CD4-positive, alpha-beta T cell treated with Interleukin-6 at 100 ng/mL for 8 hours (primary cell): ENCODE data around the gene ZNF668.

Experiments
- DNase-seq: peaks from one replicate; pipeline ENCODE4 v3.0.0-alpha.2; 2020; ENCODE audit warnings: mixed read lengths, low spot score

ZNF668 gene

DNA sequence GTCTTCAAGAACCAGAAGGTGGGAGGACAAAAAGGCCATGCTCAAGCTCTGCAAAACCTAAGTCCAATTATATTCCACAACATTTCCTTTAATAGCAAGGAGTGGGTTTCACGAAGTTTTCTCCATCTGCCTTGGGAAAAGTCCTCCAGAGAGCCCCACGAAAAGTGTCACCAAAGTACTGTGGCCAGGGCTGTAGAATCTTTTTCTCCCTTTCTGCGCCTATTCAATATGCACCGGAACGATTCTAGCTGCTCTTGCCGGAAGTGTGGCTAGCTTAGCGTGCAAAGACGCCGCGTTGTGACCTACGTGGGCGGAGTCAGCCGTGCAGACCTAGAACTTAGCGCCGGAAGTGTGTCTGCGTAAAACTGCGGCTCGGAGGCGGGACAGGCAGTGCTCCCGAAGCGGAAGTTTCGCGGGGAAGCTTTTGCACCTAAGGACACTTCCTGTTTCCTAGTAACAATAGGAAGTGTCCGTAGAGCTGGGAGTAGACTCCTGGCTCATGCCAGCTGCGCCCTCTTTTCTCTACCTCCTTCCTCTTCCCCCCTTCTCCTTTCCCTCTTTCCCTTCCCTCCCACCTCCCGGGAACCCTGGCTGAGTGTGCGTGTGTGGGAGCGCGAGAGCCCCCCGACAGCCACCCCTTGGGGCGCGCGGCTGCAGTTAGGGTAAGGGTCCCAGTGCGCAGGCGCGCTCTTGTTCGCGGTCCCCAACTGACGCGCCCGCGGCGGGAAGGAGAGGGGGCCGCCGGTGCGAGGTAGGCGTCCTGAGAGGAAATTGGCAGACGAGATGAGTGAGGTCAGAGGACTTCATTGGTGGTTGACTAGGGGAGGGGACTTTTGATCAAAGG lies at the start of gene ZNF668, which contains the start of gene ZNF646:
ZNF668 (minus strand) TSS at position 271 of the 844 bp plus-strand sequence. CDS start 9,781 bp downstream, outside the sequence.
ZNF646 (plus strand) TSS at position 453 of the 844 bp plus-strand sequence. CDS start 1,903 bp downstream, outside the sequence.
- peak; percentile 97 for DNase-seq

DNA sequence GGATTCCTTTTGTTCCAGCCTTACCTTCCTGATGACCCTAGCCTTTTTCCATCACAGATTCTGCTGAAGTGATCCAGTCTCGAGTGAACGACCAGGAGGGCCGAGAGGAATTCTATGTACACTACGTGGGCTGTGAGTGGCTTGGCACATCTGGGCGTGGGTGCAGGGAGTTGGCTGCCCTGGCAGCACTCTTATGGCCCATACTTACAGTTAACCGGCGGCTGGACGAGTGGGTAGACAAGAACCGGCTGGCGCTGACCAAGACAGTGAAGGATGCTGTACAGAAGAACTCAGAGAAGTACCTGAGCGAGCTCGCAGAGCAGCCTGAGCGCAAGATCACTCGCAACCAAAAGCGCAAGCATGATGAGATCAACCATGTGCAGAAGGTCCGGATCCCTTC lies 46.1 kb upstream of the ZNF668 start:
- DNase-seq = no peak

DNA sequence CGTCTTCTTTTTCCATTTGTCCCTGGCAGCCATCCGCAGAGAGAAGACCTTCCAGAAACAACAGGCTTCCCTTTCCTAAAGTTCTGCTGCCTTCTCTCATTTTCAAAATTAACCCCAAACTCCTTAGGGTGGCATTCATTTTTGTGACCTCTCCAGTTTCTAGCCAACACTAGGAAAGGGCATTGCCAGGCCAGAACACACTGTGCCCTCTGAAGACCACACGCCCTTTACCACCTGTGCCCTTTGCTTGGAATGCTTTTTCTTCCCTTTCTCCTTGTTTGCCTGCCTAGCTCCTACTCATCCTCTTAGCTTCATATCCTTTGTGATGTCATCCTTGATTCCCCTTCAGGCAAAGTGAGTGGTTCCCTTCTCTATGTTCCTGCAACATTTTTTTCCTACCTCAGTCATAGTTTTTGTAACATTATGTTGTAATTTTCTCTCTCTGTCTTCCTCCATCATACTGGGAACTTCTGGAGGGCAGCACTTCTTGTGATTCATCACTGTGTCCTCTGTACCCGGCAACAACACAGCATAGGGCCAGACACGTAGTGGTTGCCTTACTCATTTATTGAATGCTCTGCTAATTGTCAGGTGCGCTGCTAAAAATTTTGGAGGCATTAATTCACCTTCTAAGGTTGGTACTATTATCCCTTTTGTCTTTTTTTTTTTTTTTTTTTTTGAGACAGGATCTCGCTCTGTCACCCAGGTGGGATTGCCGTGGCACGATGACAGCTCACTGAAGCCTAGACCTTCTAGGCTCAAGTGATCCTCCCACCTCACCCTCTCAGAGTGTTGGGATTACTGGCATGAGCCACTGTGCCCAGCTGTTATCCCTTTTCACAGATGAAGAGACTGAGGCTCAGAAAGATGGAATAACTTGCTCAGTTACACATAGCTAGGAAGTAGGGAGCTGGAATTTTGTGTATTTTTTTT lies 44.4 kb upstream of the ZNF668 start:
- no peak for DNase-seq

DNA sequence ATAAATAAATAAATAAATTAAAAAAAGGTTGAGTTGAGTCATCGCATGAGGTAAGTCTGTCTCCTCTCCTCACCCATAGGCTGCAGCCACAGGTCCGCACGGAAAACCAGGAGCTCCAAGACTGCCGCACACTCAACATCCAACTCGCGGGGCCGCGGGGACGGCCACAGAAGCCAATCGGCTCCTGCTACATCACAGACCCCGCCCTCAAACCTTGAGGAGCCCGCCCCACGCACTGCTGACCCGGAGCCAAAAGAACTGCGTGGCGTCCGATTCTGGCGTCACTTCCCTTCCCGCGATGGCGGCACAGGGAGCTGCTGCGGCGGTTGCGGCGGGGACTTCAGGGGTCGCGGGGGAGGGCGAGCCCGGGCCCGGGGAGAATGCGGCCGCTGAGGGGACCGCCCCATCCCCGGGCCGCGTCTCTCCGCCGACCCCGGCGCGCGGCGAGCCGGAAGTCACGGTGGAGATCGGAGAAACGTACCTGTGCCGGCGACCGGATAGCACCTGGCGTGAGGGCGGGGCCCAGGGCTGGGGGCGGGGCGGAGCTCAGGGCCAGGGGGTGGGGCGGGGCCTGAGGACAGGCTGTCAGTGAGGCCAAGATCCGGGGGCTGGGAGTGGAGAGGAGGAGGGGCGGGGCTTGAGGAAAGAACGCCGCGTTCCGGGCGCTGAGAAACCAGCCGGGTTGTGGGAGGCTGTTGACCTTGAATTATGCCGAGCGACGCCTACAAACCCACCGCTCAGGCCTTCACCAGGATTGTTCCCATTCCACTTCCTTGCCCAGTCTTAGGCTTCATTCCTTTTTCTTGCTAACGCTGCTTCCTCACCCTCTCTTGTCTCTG lies 43.6 kb upstream of the ZNF668 start, which contains the start of gene KAT8:
KAT8 (plus strand) TSS at position 281 of the 839 bp plus-strand sequence; CDS start at position 299, 18 bp downstream.
- peak; percentile 98 for DNase-seq

DNA sequence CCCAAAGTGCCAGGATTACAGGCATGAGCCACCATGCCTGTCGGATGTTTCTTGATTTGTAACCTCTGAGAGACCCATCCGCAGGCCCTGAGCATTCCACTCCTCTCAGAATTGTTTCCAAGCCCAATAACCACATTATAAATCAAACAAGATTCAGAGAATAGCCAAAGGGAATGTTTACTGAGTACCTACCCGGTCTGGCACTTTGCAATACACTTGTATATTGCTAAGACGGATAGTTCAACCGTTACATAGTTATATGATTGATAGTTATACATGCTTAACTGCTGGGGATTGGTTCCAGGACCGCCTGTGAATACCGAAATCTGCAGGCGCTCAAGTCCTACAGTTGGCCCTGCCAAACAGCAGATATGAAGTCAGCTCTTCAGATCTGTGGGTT lies 40.4 kb upstream of the ZNF668 start:
- DNase-seq = no peak

DNA sequence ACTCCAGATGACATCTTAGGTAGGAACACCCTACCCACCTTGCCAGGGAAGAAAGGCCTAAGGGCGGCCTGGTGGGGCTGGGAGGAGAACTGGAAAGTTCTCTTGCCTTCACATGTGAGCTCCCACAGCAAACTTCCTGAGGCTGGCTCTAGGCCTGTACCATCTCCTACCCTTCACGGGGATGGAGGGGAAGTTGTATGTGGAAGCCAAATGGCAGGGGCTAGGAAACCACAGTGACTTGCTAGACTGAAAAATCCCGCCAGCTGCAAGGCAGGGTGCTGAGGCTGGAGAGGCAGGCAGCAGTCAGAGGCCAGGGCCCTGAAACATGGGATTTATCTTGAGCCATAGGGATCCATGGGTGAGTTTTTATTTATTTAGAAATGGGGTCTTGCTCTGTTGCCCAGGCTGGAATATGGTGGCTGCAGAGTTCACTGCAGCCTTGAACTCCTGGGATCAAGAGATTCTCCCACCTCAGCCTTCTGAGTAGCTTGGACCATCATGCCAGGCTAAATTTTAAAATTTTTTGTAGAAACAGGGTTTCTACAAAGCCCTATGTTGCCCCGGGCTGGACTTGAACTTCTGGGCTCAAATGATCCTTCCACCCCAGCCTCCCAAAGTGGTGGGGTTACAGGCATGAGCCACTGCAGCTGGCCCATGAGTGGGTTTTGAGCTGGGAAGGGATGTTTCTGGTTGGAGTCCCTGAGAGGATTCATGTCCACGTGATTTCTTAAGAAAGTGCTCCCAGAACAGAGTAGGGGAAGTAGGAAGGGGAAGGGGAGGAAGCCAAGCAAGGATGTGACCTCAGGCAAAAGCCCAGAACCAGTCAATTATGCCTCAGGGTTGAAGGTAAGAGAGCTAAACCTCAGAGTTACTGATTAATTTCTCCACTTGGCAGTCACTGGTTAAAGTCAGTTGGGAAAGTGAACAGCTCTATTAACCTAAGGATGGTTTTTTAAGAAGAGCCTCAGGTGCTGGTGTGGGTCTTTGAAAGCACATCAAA lies 39.4 kb upstream of the ZNF668 start:
- no peak for DNase-seq

DNA sequence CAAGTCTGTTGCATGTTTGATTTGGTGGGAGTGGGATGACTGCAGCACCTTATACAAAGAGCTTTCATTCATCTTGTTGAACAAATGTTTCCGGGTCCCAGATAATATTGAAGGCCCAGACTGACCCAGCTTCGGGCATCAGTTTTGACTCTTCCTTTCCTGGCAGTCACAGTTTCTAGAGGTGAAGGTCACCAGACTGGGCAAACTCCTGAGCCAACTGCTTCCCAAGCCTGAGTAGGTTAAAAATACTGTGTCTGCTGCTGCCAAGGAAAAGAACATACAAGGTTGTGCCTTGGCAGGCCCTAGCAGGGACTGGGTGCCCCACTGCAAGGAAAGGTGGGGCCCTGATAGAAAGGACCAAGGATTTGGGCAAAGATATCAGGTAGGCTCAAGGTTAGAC lies 38.7 kb upstream of the ZNF668 start:
- DNase-seq = no peak

DNA sequence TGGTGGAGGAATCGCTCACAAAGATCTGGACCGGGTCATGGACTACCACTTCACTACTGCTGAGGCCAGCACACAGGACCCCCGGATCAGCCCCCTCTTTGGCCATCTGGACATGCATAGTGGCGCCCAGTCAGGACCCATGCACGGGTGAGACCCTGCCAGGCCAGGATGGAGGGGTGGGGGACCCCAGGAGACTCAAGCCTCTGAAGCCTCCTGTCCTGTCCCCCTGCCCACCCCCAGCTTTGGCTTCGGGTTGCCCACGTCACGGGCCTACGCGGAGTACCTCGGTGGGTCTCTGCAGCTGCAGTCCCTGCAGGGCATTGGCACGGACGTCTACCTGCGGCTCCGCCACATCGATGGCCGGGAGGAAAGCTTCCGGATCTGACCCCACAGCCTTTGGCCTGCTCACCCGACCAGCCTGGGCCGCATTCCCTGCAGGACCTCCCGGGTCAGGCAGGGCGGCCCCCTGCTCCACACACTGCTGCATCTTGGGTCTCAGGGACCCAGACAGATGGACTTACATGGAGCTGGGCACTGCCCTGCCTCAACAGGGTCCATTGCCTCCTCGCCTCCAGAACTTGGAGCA lies 37.9 kb upstream of the ZNF668 start:
- DNase-seq = no peak

DNA sequence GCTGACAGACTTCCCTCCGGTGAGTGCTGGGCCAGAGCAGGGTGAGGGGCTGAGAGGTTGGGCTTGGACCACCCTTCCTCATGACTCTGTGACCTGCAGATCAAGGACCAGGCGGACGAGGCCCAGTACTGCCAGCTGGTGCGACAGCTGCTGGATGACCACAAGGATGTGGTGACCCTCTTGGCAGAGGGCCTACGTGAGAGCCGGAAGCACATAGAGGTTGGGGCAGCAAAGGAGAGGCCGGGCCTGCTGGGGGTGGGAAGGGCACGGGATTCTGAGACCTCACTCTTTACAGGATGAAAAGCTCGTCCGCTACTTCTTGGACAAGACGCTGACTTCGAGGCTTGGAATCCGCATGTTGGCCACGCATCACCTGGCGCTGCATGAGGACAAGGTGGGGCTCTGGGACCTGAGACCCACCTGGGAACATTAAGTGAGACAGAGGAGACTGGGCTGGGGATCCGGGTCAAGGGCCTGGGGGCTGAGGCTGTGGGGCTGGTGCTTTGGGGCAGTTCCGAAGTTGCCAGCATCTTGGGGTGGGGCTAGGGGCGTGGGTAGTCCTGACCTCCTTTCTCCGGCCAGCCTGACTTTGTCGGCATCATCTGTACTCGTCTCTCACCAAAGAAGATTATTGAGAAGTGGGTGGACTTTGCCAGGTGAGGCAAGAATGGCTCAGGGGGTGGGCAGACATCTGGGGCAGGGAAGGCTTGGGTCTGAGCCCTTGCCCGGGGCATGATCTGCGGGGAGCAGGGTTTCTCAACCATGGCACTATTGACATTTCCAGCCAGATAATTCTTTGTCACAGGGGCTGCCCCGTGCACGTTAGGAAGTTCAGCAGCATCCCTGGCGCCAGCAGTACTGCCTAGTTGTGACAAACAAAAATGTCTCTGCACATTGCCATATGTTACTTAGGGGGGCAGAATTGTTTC lies 36.3 kb upstream of the ZNF668 start:
- no peak for DNase-seq

DNA sequence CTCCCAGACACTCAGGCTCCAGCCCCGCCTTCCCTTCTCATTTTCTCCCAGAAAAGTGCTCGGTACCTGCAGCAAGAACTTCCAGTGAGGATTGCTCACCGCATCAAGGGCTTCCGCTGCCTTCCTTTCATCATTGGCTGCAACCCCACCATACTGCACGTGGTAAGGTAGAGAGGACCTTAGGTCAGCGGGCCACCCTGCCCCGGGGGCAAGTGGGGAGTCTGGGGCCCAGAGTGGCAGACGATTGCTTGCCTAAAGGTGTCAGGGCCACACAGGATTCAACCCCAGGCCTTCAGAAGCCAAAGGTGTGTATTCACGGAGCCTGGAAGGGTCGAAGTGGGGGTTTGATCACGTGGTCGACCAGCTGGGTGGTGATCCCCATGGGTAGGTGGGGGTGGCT lies 35.6 kb upstream of the ZNF668 start:
- DNase-seq = no peak

DNA sequence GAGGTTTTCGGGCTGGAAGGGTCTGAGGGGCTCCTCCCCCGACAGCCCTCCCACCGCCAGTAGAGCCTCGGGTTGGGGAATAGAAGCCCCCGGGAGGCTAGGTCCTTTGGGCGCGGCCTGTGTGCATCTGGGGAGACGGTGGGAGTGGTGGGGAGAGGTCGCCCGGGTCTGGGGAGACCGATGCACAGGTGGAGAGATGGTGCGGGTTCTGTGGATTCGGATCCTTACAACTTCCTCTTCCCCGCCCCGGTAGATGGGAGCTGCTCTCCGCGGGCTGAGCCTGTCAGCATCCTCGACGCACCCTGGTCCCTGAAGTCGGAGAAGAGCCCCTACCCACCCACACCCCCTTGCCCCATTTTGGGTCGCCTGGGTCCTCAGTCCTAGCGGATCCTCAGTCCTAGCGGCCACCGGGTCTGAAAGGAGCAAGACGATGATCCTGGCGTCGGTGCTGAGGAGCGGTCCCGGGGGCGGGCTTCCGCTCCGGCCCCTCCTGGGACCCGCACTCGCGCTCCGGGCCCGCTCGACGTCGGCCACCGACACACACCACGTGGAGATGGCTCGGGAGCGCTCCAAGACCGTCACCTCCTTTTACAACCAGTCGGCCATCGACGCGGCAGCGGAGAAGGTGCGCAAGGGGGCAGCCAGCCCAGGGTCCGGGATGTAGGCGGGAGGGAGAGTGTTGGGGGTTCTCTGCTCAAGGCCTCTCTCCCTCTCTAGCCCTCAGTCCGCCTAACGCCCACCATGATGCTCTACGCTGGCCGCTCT lies 34.9 kb upstream of the ZNF668 start:
- DNase-seq = no peak

DNA sequence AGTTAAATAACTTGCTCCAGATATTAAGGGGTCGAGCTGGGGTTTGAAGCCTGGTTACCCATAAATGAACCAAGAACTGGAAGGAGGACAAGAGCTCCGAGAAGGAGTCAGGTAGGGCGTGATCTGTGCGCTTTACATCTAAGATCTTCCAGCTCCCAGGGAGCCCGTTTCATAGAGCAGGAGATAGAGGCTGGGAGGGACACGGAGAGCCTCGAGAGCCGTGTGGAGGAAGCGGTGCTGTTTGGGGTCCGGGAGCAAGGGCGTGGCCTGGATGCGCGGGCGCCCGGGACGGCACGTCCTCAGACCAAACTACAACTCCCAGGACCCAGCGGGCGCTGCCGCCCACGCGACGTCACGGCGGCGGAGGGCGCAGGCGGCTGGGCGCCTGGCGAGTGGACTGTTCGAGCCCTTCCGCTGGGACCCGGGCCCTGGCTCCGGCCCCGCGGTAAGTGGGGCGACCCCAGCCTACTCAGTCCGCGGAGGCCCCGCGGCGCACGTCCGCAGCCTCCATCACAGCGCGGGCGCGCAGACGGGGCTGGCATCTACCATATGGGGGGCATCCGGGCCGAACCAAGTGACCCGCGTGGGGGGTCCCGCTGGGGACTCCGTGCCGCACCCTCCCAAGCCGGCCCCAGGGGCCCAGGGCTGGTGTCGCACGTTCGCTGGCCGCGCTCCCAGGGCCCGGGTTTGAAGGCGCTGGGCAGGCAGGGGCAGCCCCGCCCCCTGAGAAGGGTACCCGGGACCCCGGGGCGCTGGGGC lies 34.2 kb upstream of the ZNF668 start, which contains the start of gene BCKDK:
BCKDK (plus strand) TSS at position 352 of the 759 bp plus-strand sequence. CDS start 838 bp downstream, outside the sequence.
- peak; percentile 59 for DNase-seq

DNA sequence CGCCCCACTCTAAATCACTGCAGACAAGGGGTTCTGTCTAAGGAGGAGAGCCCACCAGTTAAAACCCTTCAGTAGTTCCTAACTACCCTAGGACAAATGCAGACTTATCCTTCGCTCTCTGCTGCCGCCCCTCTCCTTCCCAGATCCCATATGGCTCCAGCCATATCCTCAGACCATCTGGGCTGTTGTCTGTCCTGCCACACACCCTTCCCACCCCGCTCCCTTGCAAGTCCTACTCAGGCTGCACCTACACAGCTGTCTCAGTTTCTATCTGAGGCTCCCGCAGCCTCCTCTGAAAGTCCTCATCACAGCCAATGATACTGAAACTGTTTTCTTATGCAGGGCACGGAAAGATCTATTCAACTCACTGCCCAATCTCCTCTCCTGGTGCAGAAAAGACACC lies 33.4 kb upstream of the ZNF668 start:
- no peak for DNase-seq

DNA sequence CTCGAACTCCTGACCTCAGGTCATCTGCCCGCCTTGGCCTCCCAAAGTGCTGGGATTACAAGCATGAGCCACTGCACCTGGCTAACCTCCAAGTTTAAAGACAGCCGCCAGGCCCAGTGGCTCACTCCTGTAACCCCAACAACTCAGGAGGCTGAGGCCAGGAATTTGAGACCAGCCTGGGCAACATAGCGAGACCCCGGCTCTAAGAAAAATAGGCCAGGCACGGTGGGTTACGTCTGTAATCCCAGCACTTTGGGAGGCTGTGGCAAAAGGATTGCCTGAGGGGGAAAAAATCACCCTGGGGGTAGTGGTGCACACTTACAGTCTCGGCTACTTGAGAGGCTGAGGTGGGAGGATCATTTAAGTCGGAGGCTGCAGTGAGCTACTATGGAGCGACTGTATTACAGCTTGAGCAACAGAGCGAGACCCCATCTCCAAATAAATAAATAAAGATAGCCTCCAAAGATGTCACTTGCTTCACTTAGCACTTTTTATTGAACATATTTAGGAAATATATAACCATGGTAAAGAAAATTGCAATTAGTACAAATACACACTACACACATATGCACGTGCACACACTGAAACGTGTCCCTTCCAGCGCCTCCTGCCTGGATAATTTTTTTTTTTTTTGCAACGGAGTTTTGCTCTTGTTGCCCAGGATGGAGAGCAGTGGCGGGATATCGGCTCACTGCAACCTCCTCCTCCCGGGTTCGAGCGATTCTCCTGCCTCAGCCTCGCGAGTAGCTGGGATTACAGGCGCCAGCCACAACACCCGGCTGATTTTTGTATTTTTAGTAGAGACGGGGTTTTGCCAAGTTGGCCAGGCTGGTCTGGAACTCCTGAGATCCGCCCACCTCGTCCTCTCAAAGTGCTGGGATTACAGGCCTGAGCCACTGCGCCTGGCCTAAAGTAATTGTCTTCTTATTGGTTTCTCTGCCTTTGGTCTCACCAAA lies 32.7 kb upstream of the ZNF668 start:
- DNase-seq = no peak

DNA sequence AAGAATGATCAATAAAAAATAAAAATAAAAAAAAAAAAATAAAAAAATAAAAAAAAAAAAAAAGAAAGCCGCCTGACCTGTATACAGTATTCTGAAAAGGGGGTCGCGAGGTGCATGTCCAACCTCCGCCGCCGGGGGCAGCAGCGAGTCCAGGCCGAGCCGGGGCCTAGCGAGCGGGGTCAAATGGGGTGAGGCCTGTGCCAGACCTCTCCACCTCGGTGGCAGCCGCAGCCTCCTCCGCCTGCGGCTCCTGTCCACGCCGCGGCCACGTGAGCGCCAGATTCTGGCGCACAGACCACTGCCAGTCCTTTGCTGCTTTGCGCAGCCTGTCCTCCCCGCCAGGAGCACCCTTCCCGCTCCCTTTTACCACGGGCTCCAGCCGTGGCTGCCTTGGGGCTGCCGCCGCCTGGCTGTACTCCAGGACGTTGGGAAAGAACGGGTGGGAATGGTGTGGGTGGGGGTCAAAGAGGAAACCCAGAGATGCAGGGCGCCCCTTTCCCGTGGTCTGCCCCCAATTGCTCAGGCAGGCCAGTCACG lies 31.7 kb upstream of the ZNF668 start:
- DNase-seq = peak; percentile 67
